Embryonic facial prominence (tissue), 1 donor: Measurements from ENCODE around the gene EBP.

Source experiments
- DNase-seq: peaks from one replicate; pipeline ENCODE4 v3.0.0-alpha.2; 2016; ENCODE audit errors: extremely low spot score

Gene EBP

DNA sequence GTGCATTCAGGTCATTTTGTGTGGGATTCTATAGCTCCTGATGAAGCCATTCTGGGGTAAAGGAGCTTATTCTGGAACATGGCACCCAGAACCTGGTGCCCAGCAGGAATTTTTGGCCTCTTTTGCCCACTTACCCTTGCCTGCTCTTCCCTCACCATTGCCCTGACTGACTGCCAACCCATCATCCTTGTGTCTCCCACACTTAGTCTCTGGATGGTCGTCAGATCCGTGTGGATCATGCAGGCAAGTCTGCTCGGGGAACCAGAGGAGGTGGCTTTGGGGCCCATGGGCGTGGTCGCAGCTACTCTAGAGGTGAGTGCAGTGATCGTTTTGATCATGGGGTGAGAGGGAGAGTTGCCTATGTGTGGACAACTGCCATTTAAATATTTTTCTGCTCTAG is 54.5 kb downstream of the EBP start:
- no peak for DNase-seq
